HS-27A (cell line): Measurements from ENCODE around the gene SPEM2.

Experiments used
- DNase-seq: peaks from one replicate; pipeline ENCODE4 v3.0.0-alpha.2; 2012; ENCODE audit warnings: low read depth, missing footprints

SPEM2 gene

GRCh38 chr17:7403977-7404736, 21.3 kb upstream of the SPEM2 start, which contains the start of gene TMEM256:
TSS of gene TMEM256 (minus strand) at chr17:7404097. CDS start at chr17:7404084, 13 bp downstream.
- peak; percentile 79 for DNase-seq

GRCh38 chr17:7404737-7405349, 20.6 kb upstream of the SPEM2 start:
- DNase-seq: no peak

GRCh38 chr17:7405350-7406234, 19.8 kb upstream of the SPEM2 start:
- DNase-seq: no peak

DNA sequence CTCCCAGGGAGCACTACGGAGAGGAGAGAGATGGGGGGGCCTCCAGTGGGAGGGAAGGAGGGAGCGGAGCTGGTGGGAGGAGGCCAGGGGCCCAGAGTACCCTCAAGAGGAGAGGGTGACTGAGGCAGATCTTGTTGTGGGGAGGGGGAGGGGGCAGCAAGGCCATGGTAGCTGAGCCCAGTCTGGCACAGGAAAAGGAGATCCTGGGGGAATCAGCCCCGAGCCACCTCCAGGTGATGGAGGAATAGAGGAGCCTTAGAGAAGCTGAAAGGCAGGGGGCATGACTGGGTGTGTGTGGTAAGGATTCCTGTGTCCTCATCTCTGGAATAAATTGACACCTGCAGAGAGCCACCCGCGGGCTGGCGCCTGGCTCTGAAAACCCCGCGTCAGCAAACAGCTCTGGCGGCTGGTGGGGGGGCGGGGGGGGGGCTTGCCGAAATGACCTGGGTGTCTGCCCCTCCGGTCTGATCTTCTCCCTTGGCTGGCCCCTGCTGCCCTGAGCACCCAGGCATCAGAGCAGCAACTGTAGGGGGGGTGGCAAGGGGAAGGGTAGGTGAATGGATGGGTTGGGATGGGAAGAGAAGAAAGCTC, 19.1 kb upstream of the SPEM2 start:
- no peak for DNase-seq

DNA sequence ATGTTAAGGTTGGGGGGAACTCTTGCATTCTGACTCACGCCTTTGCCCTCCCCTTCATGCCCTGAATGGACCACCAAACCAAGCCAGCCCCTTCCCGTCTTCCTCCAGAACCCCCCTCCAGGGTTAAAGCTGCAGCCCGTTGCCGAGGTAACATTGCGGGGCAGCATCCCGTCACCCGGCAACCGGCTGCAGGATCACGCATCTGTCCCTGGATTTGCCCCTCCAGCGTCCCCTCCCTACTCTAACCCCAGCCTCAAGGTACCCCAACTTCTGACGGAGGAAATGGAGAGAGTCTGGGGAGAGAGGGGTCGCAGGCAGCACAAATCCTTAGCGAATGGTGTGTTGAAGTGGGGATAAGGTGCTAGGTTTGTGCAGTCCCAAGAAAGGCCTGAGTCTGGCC, 18.3 kb upstream of the SPEM2 start:
- DNase-seq: no peak

DNA sequence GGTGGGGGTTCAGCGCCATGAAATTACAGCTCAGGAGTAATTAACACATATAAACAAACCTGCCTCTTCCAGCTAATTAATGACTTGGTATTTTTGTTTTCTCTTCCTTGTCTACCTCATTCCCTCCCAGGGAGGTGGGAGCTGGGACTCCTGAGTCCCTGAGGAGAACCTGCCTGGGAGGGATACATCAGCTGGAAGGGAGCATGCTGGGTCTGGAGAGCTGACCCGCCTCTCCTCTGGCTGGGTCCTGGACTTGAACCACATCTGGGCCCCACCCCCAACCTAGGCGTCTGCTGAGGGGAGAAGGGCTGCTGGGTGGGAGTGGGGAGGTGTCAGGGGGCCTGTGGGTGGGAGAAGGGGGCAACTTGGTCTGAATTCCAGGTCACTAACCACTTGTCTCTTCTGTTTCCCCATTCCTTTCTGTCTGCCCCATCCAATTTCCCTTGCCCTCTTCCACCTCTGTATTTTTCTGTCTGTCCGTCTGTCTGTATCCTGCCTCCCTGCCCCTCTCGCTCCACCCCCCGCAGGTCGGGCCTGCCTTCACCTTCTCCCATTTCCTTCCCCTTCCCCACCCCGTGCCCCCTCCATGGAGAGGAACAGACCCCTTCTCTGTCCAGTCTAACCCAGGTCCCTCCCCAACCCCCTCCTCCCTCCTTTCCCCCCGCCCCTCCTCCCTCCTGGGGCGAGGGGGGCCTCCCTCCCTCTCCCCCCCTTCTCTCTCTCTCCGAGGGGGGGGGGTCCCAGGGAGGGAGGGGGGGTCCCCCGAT, 17.7 kb upstream of the SPEM2 start, which contains the start of gene NLGN2:
TSS of gene NLGN2 (plus strand) at position 361 of the 767 bp plus-strand sequence. CDS start 411 bp downstream, outside the sequence.
- no peak for DNase-seq

DNA sequence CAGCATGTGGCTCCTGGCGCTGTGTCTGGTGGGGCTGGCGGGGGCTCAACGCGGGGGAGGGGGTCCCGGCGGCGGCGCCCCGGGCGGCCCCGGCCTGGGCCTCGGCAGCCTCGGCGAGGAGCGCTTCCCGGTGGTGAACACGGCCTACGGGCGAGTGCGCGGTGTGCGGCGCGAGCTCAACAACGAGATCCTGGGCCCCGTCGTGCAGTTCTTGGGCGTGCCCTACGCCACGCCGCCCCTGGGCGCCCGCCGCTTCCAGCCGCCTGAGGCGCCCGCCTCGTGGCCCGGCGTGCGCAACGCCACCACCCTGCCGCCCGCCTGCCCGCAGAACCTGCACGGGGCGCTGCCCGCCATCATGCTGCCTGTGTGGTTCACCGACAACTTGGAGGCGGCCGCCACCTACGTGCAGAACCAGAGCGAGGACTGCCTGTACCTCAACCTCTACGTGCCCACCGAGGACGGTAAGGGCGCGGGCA, 17.1 kb upstream of the SPEM2 start:
- DNase-seq: no peak

- no peak for DNase-seq
Observed at GRCh38 chr17:7408863-7409262, 16.6 kb upstream of the SPEM2 start.

- no peak for DNase-seq
Observed at GRCh38 chr17:7409716-7410115, 15.7 kb upstream of the SPEM2 start.

DNA sequence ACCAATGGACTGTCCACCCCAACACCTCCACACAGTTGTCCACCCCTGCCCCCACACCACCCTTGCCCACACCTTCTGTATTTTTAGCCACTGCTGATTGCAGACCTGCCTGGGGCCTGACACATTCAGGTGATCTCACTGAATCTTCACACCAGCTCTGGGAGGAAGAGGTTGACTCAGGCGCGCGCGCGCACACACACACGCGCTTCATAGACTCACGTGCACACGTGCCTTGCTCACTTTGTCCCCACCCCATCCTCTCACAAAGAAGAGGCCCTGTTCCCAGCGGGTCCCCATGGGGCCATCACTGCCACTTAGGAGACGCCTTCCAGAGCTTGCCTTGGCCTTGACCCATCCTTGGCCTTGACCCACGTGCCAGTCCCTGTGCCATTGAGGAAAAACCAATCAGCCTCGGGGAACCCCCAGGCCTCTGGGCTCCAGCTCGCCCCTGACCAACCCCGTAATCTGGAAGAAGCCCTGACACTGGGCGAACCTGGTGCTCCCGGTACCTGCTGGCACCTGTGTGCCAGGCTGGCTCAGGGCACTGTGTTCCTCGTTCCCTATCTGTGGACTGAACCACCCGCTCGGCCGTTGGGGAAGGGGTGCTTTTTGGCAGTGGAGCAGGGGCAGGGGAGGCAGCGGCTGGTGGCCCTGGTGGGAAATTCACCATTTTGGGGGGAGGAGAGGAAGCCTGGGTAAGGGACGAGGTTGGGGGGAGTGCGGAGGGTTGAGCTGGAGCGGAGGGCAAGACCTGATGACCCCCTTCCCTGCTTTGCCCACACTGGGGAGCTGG, 14.6 kb upstream of the SPEM2 start:
- no peak for DNase-seq

DNA sequence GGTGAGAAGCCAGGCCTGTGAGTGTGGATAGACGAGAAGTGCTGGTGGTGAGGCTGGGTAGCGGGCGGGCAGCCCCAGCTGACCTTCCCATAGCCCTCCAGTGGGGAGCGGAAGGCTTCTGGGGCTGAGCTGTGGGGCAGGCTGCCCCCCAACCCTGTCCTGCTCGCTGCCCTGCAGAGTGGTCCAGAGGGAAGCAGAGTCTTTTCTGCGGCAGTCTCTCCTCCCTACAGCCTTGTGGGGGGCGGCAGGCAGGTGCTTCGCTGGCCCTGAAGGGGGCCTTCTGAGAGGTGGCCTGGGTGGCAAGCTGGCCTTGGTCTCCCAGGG, 14.0 kb upstream of the SPEM2 start:
- DNase-seq: no peak

DNA sequence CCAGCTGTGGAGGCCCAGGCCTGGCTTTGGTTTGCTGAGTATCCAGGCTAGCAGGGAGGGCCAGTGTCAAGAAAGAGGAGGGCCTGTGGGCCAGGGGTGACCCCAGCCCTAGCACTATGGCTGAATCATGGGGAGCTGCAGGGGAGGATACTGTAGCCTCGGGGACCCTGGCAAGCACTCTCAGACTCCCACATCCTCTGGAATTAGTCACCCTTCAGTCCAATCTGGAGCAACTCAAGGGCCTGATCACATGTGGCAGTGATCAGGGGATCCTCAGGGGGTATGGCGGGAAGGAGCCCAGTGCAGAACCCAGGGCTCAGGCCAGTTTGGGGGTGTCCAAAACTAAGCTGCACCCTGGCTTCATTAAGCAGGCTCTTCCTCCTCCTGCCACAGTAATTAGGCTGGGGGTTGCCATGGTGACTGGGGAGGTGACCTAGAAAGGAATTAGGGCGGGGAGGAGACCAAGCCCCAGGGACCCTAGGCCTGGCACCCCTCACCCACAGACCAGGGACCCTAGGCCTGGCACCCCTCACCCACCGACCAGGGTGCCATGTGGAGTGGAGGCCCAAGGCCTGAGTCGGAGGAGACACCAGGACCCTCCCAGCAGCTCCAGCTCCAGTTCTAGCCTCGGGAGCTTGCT, 11.9 kb upstream of the SPEM2 start:
- no peak for DNase-seq

GRCh38 chr17:7414837-7415236, 10.6 kb upstream of the SPEM2 start:
- no peak for DNase-seq

DNA sequence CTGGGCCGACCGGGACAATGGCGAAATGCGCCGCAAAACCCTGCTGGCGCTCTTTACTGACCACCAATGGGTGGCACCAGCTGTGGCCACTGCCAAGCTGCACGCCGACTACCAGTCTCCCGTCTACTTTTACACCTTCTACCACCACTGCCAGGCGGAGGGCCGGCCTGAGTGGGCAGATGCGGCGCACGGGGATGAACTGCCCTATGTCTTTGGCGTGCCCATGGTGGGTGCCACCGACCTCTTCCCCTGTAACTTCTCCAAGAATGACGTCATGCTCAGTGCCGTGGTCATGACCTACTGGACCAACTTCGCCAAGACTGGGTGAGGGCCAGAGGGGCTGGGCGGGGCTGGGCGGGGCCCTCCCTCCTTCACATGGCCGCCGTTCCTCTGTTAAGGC, 9.6 kb upstream of the SPEM2 start:
- DNase-seq: no peak

- no peak for DNase-seq
Observed at GRCh38 chr17:7416323-7416722, 9.1 kb upstream of the SPEM2 start.

GRCh38 chr17:7417056-7417655, 8.3 kb upstream of the SPEM2 start:
- DNase-seq: no peak

GRCh38 chr17:7418472-7419152, 6.8 kb upstream of the SPEM2 start:
- no peak for DNase-seq

DNA sequence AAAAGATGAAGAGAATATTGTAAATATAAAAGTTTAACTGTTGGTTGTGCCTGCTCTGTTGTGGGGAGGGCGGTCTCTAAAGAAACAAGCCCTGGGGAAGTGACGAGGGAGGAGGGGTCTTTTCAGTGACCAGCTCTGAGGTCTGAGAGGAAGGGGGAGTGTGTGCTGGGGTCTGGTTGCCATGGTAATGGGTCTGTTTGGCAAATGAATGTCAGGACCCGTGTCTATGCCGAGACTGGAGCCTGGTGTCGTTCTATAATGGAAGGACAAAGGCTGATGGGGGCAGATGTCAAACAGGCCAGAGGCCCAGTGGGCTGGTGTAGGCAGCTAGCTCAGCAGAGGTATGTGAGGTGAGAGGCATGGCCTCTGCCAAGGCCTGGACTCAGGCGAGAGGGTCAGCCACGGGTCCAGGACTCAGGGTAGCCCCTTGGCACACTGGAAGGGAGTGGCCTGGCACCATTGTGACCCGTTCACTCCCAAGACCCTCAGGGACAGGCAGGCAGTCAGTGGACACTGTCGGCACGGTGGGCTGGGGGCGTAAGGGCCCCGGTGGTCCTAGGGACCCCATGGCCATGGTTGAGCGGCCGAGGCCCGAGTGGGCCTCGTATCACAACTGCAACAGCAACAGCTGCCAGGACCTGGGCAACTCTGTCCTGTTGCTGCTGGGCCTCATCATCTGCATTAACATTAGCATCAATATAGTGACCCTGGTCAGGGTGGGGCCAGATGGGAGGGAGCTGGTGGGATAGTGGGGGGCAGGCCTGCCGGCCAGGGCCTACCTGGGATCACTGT, 5.4 kb upstream of the SPEM2 start, which contains the start of gene SPEM1:
TSS of gene SPEM1 (plus strand) at position 506 of the 792 bp plus-strand sequence. CDS start at position 567, 61 bp downstream.
- DNase-seq: no peak
